ENCODE data around the gene FLNB.

DNA sequence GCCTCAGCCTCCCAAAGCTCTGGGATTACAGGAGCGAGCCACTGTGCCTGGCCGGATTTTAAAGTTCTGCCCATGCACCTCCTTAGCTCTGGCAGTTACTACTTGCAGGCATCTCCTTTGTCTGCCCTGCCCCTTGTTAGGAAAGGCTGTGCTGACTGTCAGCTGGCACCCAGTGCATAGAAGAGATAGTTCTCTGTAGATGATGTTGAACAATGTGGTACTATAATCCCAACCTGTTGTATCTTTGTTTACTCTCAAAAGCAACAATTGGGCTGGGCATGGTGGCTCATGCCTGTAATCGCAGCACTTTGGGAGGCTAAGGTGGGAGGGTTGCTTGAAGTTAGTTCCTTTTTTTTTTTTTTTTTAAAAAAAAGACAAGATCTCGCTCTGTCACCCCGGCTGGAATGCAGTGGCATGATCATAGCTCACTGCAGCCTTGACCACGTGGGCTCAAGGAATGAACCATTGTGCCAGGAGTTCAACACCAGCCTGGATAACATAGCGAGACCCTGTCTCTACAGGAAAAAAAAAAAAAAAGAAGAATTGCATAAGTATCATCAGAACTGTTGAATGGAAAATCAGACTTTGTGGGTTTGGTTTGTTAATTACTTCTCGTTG is 30.6 kb downstream of the FLNB start:
- TF ChIP-seq, protein P1, sequence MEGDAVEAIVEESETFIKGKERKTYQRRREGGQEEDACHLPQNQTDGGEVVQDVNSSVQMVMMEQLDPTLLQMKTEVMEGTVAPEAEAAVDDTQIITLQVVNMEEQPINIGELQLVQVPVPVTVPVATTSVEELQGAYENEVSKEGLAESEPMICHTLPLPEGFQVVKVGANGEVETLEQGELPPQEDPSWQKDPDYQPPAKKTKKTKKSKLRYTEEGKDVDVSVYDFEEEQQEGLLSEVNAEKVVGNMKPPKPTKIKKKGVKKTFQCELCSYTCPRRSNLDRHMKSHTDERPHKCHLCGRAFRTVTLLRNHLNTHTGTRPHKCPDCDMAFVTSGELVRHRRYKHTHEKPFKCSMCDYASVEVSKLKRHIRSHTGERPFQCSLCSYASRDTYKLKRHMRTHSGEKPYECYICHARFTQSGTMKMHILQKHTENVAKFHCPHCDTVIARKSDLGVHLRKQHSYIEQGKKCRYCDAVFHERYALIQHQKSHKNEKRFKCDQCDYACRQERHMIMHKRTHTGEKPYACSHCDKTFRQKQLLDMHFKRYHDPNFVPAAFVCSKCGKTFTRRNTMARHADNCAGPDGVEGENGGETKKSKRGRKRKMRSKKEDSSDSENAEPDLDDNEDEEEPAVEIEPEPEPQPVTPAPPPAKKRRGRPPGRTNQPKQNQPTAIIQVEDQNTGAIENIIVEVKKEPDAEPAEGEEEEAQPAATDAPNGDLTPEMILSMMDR (IDR thresholded peaks at IDR 0.05): no peak
- TF ChIP-seq EZH2phosphoT487 (IDR thresholded peaks at IDR 0.05): no peak
